Epithelial cell of esophagus (primary cell): ENCODE results near the gene JCHAIN.
"Not testable (repeated sequence)": the region's sequence is repeated elsewhere in the genome, so short reads cannot be mapped to it uniquely, and the experiment has no call there.

Source experiments
- DNase-seq: peaks from one replicate; pipeline ENCODE4 v3.0.0; 2010; ENCODE audit warnings: low read depth
- H3K4me3 ChIP-seq: 2 replicates; pipeline ENCODE4 v1.5.1; 2011; ENCODE audit warnings: mild to moderate bottlenecking, low read length, control low read depth
- TF ChIP-seq, protein P1 (sequence below): IDR thresholded peaks from 2 replicates; pipeline ENCODE4 v1.5.1; 2011; ENCODE audit warnings: low read depth, mild to moderate bottlenecking, low read length, control low read depth, inconsistent platforms; ENCODE audit not compliant: insufficient read depth; ENCODE audit errors: missing control alignments

Gene JCHAIN

GRCh38 chr4:70688795-70689231, 22.5 kb upstream of the JCHAIN start:
- peak overlapping the region; percentile 99 for H3K4me3 ChIP-seq
- TF ChIP-seq, protein P1, sequence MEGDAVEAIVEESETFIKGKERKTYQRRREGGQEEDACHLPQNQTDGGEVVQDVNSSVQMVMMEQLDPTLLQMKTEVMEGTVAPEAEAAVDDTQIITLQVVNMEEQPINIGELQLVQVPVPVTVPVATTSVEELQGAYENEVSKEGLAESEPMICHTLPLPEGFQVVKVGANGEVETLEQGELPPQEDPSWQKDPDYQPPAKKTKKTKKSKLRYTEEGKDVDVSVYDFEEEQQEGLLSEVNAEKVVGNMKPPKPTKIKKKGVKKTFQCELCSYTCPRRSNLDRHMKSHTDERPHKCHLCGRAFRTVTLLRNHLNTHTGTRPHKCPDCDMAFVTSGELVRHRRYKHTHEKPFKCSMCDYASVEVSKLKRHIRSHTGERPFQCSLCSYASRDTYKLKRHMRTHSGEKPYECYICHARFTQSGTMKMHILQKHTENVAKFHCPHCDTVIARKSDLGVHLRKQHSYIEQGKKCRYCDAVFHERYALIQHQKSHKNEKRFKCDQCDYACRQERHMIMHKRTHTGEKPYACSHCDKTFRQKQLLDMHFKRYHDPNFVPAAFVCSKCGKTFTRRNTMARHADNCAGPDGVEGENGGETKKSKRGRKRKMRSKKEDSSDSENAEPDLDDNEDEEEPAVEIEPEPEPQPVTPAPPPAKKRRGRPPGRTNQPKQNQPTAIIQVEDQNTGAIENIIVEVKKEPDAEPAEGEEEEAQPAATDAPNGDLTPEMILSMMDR, result no peak
- DNase-seq, result peak; percentile 21

DNA sequence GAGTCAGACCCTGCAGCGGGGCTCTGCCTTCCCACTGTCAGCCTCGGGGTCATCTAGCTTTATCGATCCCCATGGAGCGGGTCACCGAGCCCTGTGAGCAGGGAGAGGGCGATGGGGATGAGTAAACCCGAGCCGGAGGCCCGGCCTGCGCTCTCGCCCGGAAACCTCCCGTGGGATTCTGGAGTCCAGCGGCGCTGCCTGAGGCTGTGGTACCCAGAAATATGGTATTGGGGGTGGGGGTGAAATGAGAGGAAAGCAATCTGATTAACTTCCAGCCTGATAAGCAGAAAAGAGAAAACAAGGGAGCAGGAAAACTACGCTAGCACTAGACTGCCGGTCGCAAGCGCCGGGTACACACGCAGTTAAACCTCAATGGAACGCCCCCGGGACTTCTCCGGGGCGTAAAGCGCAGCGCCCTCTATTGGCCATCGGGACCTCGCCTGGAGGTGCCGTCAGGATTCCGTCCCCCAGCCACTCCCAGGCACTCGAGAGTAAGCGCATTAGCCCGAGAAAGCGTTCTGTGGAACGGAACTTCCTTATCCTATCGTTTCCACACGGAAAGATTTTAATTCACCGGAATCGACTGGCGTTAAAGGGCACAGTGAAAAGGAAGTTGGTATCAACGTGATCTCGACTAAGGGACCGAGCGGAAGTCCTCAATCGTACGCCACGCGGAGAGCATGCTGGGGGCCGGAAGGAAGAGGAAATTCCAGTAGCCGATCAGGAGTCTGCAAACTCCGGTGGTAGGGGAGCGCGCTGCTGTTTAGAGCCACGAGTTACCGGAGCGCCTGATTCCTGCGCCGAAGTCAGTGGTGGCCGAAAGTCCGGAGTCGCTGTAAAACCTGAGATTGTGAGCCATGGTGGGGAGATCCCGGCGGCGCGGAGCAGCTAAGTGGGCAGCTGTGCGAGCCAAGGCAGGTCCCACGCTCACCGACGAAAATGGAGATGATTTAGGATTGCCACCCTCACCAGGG, 21.8 kb upstream of the JCHAIN start, which contains the start of gene UTP3:
Gene UTP3, plus strand, starts transcription at position 712 of the 974 bp plus-strand sequence. Its CDS starts 146 bp downstream, at position 858.
- TF ChIP-seq, protein P1, result peak; percentile 96
- DNase-seq, result peak; percentile 99
- peak within 1 kb of the TSS; percentile 99 for H3K4me3 ChIP-seq

DNA sequence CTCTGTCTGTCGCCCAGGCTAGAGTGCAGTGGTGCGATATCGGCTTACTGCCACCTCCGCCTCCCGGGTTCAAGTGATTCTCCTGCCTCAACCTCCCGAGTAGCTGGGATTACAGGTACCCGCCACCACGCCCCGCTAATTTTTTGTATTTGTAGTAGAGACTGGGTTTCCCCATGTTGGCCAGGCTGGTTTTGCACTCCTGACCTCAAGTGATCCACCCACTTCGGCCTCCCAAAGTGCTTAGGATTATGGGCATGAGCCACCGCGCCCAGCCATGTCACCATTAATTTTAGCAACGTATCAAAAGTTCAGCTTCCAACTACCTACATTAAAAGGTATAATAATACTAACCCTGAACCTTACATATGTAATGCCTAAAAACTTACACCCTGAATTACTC, 21.1 kb upstream of the JCHAIN start:
- DNase-seq, result no peak
- peak overlapping the region; percentile 99 for H3K4me3 ChIP-seq
- TF ChIP-seq, protein P1, result no peak

DNA sequence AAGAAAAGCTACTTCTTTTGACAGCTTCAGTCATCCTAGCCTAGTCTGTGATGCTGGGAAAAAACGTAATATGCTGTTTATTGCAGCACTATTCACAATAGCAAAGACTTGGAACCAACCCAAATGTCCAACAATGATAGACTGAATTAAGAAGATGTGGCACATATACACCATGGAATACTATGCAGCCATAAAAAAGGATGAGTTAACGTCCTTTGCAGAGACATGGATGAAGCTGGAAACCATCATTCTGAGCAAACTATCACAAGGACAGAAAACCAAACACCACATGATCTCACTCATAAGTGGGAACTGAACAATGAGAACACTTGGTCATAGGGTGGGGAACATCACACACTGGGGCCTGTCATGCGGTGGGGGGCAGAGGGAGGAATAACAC, 15.8 kb upstream of the JCHAIN start:
- not testable (repeated sequence) for H3K4me3 ChIP-seq, DNase-seq

DNA sequence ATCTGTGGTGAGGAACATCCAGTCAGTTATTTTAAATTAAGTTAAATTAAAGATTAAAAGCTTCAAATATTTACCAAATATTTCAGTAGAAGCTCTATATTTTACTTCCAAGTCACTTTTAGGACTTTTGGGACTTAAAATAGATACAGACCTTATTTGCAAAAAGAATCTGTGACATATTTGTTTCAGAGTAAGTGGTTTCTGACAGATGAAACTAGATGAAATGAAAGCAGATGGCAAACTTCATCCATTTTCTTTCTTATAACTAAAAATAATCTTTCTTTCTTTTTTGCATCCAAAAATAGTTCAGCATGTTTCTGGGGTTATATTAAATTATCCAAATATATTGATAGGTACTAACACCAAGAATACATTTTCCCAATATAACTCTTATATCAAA, 15.4 kb upstream of the JCHAIN start:
- H3K4me3 ChIP-seq, result no peak overlapping the region
- TF ChIP-seq, protein P1, result no peak
- DNase-seq, result no peak

DNA sequence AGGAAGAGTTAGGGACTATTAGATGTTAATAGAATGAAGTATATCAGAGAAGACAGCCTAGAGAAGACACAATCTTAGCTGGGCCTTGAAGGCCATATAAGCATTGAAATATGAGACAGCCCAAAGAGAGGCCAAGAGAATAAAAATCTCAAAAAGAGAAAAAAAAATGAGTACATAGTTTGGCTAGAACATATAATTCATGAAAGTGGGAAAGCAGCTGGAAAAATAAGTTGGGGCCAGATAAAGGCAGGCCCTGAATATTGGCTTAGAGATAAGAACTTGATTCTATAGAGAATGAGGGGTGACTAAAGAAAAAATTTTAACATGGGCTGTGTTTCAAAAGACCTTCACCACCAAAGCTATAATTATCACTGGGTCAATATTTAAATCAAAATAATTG, 14.6 kb upstream of the JCHAIN start:
- no peak for DNase-seq
- TF ChIP-seq, protein P1, result no peak
- H3K4me3 ChIP-seq, result no peak overlapping the region

DNA sequence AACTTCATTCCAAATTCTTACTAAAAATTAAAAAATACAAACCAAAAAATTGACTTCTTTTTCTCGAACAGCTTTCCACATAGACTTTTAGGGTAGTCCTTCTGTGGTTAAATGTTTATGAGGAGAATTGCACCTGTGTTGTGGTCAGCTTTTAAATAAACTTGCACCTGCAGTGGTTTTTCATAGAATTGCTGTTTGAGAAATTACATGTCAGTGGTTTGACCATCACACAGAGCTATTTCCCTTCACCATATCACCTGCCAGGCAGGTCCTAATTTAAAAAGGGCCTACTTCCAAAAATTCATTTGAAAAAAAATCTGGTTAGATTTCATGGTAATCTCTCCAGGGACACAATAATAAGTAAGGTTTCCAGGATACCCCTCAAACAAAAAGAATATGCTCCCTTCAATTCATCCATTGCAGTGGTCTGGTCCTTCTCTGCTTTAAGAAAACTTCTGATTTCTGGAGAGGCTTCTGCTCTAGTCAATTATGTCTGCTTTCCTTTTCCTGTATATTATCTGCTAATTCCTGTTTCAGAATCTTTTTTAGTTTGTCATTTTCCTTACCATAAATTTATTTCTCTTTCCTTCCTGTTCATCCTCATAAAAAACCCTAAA, 12.2 kb upstream of the JCHAIN start:
- H3K4me3 ChIP-seq, result no peak overlapping the region
- TF ChIP-seq, protein P1, result no peak
- DNase-seq, result no peak
